Measurements from ENCODE around the gene LEF1.

Gene LEF1

DNA sequence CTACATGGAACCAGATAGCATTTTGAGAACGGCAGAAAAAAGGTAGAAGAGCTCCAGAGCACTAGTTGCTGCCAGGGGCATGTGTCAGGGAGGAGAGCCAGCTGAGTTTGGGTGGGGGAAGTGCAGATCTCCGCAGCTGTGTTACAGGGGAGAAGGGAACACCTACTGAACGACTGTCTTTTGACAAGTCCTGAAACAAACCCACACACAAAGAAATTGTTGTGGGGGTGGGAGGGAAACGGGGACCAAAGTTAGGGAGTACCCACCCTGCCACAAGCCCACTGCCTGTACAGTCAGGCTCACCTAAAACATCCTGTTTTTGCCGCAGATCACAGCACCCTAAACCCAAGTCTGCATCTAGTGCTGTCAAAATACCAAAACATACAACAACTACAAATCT is 55.5 kb downstream of the LEF1 start:
- DNase-seq (ENCODE audit: low read depth in 1 of 2, low spot score in 1 of 2) = no peak
- TF ChIP-seq JUND (IDR thresholded peaks at IDR 0.05; ENCODE audit: low read depth) = no peak
- in situ Hi-C loops (cut with HindIII; ENCODE audit: low pct_unique_long_range_greater_than_20kb, low sequenced_read_pairs) = no loop called here

DNA sequence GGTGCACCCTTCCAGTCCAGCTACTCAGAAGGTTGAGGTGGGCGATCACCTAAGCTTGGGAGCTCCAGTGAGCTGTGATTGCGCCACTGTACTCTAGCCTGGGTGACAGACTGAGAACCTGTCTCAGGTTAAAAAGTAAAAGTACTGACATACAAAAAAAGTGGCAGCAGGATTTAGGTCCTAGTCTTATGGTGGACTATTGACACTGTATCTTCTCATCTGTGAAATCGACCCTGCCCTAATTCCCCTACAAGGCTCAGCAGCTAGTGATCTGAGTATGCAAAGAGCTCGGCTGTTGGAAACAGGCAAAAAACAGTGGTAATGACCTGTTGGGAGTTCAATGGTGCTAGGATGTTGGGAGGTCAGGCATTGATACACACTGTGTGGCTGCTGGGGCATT is 57.0 kb downstream of the LEF1 start:
- in situ Hi-C loops (cut with HindIII; ENCODE audit: low pct_unique_long_range_greater_than_20kb, low sequenced_read_pairs) = no loop called here
- no peak for TF ChIP-seq JUND (IDR thresholded peaks at IDR 0.05; ENCODE audit: low read depth)
- DNase-seq (ENCODE audit: low read depth in 1 of 2, low spot score in 1 of 2) = no peak

DNA sequence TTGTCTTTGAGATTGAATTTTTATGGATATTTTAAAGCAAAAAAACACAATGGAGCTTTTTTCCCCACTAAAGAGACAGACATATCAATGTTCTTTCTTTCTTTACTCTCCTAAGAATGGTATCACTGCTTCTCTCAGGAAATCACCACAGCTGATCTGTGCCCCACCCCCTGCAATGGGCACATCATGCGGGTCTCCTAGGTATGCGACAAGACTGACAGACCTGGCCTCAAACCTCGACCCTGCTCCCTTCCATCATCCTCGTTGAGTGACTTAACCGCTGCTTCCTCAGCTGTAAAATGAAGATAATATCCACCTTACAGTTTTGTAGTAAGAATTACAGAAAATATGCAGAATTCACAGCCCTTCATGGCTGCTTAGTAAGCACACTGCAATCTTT is 58.3 kb downstream of the LEF1 start:
- TF ChIP-seq JUND (IDR thresholded peaks at IDR 0.05; ENCODE audit: low read depth) = no peak
- DNase-seq (ENCODE audit: low read depth in 1 of 2, low spot score in 1 of 2) = no peak
- in situ Hi-C loops (cut with HindIII; ENCODE audit: low pct_unique_long_range_greater_than_20kb, low sequenced_read_pairs) = no loop called here

DNA sequence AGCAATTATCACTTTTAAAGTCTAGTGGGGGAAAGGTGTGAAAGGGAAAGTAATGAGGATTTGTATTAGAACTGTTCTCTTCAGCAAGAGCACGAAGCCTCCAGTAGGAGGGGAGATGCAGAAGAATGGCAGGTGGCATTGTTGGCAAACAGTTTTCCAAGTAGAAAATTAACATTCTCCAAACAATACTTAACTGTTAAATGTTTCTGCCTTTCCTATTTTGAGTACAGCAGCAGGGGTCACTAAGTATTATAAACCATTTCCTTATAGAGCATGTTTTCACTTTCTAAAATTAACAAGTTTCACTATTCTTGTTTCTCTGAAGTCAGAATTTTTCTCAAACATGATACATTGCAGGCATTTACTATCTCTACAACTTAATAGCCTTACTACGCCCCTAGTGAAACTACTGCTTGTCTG is 58.7 kb downstream of the LEF1 start:
- no peak for DNase-seq (ENCODE audit: low read depth in 1 of 2, low spot score in 1 of 2)
- in situ Hi-C loops (cut with HindIII; ENCODE audit: low pct_unique_long_range_greater_than_20kb, low sequenced_read_pairs) = no loop called here
- TF ChIP-seq JUND (IDR thresholded peaks at IDR 0.05; ENCODE audit: low read depth) = no peak

DNA sequence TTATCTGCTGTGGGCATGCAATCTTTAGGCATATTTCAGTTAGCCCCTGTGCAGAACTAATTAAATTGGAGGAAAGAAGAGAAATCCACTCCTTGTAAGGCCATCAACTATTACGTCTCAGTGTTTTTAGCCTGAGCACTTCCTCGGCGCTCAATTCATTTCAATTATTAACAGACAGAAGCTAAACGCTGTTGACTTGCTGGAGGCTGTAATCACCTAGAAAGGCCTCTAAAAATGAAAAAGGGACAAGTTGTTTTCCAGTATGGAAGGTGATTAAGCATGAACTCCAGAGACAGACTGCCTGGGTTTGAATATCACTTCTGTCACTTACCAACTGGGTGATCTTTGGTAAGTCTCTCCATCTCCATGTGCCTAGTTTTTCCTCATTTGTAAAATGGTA is 59.6 kb downstream of the LEF1 start:
- in situ Hi-C loops (cut with HindIII; ENCODE audit: low pct_unique_long_range_greater_than_20kb, low sequenced_read_pairs) = no loop called here

DNA sequence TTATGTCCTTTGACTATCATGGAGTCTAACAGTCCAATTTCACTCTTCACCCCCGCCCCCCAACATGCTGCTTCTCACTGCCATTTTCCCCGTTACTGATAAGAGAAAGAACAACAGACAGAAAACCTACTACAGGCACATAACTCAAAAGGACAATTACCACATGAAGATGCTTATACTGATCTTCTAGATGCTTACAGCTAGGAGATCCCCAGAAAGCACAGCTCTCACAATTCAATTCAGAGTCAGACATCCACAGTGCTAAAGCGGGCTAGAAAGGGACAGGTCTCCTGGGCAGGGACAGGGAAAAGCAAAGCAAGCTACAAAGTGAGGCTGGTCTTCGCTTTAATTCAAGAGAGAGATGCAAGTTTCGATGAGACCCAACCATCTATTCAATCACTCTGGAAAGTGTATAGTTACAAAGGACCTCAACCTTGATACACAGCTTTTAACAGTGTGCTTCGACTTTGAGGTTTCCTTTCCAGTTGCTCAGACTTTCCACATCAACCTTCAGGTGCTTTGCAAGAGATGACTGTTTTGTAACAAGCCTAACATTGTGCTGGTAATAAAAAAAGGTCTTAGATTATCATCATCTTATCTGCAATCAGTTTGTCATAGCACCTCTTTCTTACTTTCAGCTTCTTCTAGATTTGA is 60.9 kb downstream of the LEF1 start:
- in situ Hi-C loops (cut with HindIII; ENCODE audit: low pct_unique_long_range_greater_than_20kb, low sequenced_read_pairs) = no loop called here
- no peak for TF ChIP-seq JUND (IDR thresholded peaks at IDR 0.05; ENCODE audit: low read depth)
- no peak for DNase-seq (ENCODE audit: low read depth in 1 of 2, low spot score in 1 of 2)

More for the DNA sequence above, 59.6 kb downstream of the LEF1 start:
- DNase-seq (ENCODE audit: low read depth in 1 of 2, low spot score in 1 of 2) = no peak
- no peak for TF ChIP-seq JUND (IDR thresholded peaks at IDR 0.05; ENCODE audit: low read depth)

DNA sequence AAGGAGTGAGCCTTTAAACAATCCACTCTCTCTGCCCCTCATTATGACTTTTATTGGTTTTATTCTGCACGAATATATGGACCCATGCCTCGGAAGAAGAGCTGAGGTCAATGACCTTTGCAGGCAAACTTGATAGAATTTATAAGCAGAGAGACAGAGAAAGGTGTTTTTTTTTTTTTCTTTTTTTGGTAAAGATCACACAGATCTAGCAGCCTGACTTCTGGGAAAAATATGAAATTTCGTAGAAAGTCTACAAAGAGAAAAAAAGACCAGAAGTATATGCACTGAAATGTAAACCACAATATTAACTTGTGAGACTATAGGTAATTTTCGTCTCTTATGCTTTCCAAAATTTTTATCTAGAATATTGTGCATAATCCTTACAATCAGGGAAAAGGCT is 61.6 kb downstream of the LEF1 start:
- in situ Hi-C loops (cut with HindIII; ENCODE audit: low pct_unique_long_range_greater_than_20kb, low sequenced_read_pairs) = no loop called here
- no peak for DNase-seq (ENCODE audit: low read depth in 1 of 2, low spot score in 1 of 2)
- no peak for TF ChIP-seq JUND (IDR thresholded peaks at IDR 0.05; ENCODE audit: low read depth)

DNA sequence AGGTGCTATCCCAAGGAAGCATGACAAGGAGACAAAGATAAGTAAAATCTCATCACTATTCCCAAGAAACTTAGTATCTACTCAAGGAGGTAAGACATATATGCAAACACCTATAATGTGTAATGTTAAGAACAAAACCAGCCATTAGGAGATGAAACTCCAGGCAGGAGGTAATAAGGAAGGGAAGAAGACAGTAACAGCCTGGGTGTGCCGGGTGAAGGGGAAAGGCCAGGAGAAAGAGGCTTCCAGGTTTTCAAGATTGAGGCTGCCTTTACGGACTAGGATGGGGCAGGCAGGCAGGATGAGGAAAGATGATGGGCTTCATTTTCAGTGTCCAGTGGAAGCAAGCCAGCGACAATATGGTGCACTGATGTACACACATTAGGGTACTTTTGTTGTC is 62.5 kb downstream of the LEF1 start:
- in situ Hi-C loops (cut with HindIII; ENCODE audit: low pct_unique_long_range_greater_than_20kb, low sequenced_read_pairs) = no loop called here
- DNase-seq (ENCODE audit: low read depth in 1 of 2, low spot score in 1 of 2) = no peak
- no peak for TF ChIP-seq JUND (IDR thresholded peaks at IDR 0.05; ENCODE audit: low read depth)

DNA sequence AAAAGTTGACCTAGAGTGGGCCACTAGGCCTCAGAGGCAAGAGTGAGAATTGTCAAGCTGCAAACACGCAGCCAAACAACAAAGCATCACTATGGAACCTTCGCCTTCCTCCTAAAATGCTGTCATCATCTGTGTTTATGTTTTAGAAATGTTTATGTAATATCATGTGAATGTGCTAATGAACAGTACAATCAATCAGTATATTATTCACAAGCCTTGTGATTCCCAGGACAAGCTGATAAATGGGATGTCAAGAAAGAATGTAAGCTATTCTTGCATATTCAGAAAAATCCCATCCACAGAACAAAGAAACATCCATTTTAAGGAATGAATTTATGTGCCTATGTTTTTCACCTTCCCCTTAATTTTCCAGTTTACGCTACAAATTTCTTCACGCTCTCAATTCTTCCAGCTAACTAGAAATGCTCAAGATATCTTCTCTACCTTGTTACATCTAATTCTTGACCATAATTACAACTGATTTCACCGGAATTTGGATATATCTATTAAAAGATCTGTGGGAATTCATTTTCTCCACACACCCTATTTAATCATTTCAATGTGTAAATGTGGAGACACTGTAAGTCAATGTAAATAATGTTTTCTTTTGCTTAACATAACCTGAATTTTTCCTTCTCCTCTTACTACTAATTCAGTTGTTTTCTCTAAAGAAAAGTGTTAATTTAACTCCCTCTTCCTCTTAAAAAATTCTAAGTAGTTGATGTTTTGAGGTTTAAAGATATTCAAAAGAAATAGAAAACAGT is 65.5 kb downstream of the LEF1 start:
- TF ChIP-seq JUND (IDR thresholded peaks at IDR 0.05; ENCODE audit: low read depth) = no peak
- in situ Hi-C loops (cut with HindIII; ENCODE audit: low pct_unique_long_range_greater_than_20kb, low sequenced_read_pairs) = no loop called here
- no peak for DNase-seq (ENCODE audit: low read depth in 1 of 2, low spot score in 1 of 2)

DNA sequence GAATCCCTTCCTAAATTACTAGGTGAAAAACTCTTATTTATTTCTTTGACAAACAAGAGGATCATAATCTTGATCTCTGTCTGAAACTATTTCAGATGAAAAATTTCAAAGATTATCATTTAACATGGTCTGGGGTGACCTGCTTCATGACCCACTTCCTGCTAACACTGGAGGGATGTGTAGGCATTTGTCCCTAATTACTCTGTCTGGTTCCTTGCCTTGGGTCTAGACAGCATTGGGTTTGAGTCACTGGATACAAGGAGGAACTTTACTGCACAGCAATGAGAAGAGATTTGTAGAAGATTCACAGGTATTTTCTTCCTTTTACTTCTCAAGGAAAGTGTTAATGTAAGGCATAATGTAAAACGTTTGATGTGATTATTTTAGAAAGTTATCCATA is 67.9 kb downstream of the LEF1 start:
- no peak for TF ChIP-seq JUND (IDR thresholded peaks at IDR 0.05; ENCODE audit: low read depth)
- no peak for DNase-seq (ENCODE audit: low read depth in 1 of 2, low spot score in 1 of 2)
- in situ Hi-C loops (cut with HindIII; ENCODE audit: low pct_unique_long_range_greater_than_20kb, low sequenced_read_pairs) = no loop called here

DNA sequence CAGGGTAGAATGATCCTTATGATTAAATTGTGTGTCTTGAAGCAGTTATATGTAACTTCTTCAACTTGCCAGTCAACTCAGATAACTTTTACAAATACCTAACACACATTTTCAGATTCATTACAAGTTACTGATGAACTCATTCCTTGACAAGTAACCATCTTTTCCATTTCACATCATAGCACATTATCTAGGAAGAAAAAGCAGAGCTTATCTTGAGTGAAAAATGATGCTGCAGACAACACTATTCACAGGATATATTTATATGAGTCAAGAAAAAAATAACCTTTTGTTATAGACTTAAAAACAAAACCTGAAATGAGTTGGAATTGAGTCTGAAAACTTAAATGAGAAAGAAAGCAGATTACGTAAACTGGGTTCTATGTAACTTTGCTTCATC is 68.9 kb downstream of the LEF1 start:
- in situ Hi-C loops (cut with HindIII; ENCODE audit: low pct_unique_long_range_greater_than_20kb, low sequenced_read_pairs) = no loop called here
- no peak for DNase-seq (ENCODE audit: low read depth in 1 of 2, low spot score in 1 of 2)
- TF ChIP-seq JUND (IDR thresholded peaks at IDR 0.05; ENCODE audit: low read depth) = no peak

DNA sequence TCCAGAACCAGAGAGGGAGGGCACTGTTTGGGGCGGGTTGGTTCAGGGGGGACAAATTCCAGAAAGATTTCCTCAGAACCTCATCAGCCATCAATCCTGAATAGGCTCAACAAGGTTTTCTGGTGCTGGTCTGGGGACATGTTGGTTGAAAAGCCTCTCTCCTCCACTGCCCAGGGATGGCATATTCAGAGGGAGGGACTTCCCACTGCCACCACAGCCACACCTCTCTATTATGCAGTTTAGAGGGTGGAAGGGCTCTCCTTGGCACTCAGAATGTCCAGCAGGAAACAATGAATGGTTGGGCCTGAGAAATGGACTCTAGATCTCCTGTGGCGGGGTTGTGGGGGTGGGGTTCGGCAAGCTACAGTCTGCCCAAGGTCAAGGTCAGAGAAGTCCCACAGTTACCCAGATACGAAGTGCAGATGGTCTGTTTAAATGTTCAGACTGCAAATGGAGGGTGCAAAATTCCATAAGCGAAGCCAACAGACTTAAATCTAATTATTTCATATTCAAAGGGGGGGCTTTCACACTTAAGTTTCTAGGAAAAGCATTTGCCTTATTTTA is 70.7 kb downstream of the LEF1 start:
- in situ Hi-C loops (cut with HindIII; ENCODE audit: low pct_unique_long_range_greater_than_20kb, low sequenced_read_pairs) = no loop called here
- no peak for DNase-seq (ENCODE audit: low read depth in 1 of 2, low spot score in 1 of 2)
- TF ChIP-seq JUND (IDR thresholded peaks at IDR 0.05; ENCODE audit: low read depth) = no peak

DNA sequence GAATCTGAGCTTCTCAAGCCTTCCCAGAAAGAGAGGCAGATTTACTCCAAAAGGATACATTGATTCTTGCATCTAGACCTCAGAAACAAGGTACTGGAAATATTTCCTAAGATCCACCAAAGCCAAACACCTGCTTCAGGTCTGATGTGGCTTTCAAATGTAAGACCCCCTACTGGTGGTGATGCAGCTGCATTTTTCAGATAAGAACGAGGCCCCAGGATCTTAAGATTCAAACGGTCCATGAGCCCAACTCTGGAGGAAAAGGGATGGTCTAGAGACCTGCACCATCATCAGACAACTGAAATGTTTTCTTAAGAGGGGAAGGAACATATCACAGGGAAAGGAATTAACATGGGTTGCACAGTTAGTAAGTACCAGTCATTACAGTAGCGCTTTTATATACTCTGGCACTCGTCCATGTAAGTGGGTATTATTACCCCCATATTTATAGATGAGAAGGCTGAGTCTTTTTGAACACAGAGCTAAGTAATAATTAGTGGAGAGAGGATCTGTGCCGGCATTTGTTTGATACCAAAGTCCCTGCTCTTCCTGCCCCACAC is 73.7 kb downstream of the LEF1 start:
- in situ Hi-C loops (cut with HindIII; ENCODE audit: low pct_unique_long_range_greater_than_20kb, low sequenced_read_pairs) = no loop called here
- no peak for DNase-seq (ENCODE audit: low read depth in 1 of 2, low spot score in 1 of 2)
- TF ChIP-seq JUND (IDR thresholded peaks at IDR 0.05; ENCODE audit: low read depth) = no peak

All from T47D (cell line).